HG03103 (cell line): ENCODE results near the gene SYNPO2.
"Not testable (repeated sequence)": the region's sequence is repeated elsewhere in the genome, so short reads cannot be mapped to it uniquely, and the experiment has no call there.

Experiments
- ATAC-seq: cut with Tn5 transposase; IDR thresholded peaks from one replicate; pipeline ENCODE4 v1.9.1; 2021; ENCODE audit warnings: low read depth; ENCODE audit not compliant: unreplicated experiment

The SYNPO2 gene

DNA sequence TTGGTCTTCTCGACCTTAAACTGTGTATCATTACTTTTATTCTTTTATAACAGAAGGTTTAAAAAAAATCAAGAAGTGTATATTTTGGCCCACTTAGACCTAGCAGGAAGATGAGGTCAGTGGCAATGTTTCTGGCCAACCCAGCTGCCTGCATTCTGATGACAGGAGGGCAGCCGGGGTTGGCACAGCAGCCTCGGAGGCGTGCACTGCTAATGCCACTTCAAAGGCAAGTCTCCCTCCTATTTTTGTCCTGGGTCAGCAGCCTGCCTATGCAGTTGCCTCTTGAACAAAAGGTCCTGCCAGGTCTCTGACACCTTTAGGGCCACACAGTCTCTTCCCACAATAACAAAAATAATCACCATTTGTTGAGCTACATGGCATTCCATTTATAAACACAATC, 157.6 kb downstream of the SYNPO2 start:
- ATAC-seq: no peak

DNA sequence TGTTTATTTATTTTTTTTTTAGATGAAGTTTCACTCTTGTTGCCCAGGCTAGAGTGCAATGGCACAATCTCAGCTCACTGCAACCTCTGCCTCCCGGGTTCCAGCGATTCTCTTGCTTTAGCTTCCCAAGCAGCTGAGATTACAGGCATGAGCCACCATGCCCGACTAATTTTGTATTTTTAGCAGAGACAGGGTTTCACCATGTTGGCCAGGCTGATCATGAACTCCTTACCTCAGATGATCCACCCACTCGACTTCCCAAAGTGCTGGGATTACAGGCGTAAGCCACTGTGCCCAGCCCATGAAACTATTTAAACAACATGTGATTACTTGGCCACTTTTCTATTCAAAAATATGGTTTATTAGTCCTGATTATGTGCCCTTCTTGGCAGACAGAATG, 158.4 kb downstream of the SYNPO2 start:
- ATAC-seq: not testable (repeated sequence)

DNA sequence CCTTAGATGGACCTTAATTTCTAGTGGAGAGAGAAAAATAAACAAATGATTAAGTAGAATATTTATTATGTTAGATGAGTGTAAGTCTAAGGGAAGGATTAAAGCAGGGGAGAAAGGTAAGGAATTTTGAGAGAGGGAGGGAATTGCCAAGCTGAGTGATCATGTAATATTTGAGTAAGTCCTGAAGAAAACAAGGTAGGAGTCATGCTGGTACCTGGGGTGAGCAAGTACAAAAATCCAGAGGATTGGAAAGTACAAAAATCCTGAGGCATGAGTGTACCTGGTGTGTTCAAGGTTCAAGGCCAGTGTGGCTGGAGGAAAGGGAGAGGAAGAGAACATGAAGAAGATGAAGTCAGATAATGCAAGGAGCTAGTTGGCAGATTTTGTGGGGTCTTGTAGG, 159.8 kb downstream of the SYNPO2 start:
- ATAC-seq: no peak

DNA sequence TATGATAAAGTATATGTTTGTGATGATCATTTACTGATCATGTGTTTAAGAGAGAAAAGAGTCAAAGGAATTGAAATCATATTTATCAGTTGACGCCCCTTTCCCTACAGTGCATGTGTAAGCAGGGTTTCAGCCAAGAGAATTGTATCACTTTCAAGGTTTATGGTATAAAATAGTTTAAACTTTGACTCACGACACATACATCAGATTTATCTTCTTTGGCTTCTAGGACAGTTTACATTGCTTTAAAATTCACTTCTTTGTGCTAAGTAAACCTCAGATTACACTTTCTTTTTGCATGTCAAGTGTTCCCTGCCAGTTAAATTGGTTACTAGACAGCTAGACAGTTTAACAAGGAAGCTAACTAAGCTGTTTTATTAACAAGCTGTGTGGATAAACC, 160.7 kb downstream of the SYNPO2 start:
- no peak for ATAC-seq

DNA sequence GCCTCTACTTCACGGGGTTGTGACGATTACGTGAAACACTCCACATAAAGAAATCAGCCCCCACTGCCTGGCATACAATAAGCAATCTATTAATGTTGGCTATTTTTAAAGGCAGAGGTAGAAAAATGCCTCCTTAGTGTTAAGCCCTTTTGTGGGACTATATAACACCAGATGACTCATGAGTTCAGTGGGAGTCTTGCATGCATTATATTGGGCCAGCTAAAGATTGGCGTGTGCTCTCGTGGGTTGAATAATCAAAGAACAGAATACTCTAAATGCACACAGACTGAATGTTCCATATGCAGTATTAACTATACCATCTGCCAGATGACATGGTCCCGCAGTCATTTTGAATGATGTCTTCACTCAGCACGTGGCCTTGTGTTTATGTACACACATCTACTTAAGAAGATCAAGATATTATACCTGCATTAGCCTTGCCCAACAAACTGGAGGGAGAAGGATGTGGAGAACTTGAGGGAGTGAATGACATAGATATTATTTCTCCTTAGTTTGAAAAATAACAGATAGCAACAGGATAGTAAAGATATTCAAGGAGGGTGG, 162.0 kb downstream of the SYNPO2 start:
- ATAC-seq: no peak

DNA sequence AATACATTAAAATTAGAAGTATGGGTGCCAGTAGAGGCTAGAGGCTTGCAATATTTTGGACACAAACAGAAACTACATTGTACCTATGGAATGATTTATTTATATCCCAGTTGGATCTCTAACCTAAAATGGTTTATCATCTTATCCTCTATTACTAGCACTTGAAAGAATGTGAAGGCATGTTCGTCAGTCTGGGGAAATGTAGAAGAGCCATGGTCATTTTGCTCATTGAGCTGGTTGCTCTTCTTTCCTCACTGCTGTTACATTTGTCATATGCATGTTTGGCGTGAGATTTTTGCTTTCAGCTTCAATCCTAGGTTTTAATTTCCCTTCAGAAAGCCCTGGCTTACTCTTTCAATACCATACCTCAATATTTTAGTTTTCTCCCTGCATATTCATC, 164.6 kb downstream of the SYNPO2 start:
- no peak for ATAC-seq

DNA sequence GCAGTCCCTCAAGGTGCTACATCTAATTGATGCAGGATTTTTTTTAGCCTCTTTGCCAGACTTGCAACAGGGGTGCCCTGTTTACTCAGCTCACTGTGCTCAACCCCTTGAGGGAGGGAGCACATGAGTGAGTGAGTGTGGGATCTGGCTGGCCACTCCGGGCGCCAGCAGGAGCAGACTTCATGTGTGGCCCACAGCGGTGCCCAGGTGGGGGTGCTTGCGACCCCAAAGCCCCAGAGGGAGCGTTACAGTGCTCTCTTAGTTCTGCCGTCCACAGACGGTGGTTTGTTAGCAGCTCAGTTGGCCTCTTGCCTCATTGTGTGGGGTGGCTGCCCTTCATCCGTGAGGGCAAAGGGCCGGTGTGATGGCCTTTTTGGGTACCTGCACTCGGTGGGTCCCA, 165.3 kb downstream of the SYNPO2 start:
- ATAC-seq: no peak

DNA sequence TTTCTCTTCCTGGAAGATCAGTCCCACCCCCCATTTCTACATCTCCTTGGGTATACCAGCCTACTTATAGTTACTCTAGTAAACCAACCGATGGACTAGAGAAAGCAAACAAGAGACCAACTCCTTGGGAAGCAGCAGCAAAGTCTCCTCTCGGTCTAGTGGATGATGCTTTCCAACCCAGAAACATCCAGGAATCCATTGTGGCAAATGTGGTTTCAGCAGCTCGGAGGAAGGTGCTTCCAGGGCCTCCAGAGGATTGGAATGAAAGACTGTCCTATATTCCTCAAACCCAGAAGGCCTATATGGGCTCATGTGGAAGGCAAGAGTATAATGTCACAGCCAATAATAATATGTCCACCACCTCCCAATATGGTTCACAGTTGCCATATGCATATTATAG, 168.8 kb downstream of the SYNPO2 start:
- no peak for ATAC-seq

DNA sequence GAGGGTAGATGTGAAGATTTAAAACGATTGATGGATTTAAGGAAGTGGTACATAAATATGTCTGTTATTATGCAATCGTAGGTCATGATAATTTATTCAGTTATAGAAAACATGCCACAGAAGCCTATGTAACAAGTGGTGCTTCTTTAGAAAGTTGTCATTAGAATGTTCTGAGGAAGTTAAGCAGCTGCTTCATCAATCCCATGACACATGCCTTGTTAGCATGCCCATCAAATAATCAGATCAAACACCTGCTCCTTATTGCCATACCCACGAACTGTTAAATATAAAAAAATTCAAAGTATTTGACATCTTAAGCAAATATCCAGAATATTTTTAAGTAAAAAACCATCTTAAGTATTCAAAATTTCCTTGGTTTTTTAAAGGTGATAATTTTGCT, 170.6 kb downstream of the SYNPO2 start:
- no peak for ATAC-seq

DNA sequence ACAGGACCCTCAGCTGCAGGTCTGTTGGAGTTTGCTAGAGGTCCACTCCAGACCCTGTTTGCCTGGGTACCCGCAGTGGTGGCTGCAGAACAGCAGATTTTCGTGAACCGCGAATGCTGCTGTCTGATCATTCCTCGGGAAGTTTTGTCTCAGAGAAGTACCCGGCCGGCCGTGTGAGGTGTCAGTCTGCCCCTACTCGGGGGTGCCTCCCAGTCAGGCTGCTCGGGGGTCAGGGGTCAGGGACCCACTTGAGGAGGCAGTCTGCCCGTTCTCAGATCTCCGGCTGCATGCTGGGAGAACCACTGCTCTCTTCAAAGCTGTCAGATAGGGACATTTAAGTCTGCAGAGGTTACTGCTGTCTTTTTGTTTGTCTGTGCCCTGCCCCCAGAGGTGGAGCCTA, 178.5 kb downstream of the SYNPO2 start:
- not testable (repeated sequence) for ATAC-seq

DNA sequence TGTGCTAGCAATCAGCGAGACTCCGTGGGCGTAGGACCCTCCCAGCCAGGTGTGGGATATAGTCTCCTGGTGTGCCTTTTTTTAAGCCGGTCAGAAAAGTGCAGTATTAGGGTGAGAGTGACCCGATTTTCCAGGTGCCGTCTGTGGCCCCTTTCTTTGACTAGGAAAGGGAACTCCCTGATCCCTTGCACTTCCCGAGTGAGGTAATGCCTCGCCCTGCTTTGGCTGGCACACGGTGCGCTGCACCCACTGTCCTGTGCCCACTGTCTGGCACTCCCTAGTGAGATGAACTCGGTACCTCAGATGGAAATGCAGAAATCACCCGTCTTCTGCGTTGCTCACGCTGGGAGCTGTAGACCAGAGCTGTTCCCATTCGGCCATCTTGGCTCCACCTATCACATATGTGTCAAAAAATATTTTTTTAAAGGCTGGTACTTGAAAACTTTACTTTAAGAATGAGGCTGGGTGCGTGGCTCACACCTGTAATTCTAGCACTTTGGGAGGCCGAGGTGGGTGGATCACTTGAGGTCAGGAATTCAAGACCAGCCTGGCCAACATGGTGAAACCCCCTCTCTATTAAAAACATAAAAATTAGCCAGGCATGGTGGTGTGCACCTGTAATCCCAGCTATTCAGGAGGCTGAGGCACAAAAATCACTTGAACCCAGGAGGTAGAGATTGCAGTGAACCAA, 179.2 kb downstream of the SYNPO2 start:
- not testable (repeated sequence) for ATAC-seq

DNA sequence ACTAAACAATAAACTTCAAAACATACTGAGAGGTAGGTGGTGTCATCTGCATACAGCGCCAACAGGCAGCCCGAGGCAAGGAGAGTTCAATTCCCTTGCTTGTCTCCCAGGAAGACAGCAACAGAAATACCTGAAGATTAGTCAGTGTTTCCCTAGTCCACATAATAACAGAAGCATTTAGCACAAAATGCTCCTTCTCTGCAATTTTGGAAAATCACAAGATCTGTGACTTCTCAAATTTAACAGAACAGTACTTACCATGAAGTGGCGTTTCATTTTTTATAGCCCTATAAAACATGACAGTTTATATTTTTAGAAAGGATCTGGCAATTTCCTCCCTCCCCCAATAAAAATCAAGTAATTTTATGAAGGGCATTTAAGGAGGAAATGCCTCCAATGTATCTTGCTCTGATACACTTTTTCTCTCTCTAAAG, 179.9 kb downstream of the SYNPO2 start:
- no peak for ATAC-seq

DNA sequence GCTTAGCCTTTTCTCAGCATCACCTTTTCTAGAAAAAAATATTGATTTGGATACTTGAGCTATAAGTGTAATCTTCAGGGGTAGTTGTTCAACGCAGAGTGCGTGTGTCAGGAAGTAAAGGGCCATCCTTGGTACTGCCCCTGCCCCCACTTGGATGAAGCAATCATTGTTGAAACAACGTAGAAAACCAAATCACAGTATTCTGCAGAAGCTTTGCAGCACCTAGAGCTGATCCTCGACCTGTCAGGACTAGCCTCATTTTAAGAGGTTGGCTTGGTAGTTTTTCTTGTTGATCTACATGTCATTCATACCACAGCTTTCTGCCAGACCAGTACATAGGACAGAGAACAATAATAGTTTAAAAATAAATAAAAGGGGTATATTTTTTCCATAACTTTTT, 181.6 kb downstream of the SYNPO2 start:
- ATAC-seq: no peak

DNA sequence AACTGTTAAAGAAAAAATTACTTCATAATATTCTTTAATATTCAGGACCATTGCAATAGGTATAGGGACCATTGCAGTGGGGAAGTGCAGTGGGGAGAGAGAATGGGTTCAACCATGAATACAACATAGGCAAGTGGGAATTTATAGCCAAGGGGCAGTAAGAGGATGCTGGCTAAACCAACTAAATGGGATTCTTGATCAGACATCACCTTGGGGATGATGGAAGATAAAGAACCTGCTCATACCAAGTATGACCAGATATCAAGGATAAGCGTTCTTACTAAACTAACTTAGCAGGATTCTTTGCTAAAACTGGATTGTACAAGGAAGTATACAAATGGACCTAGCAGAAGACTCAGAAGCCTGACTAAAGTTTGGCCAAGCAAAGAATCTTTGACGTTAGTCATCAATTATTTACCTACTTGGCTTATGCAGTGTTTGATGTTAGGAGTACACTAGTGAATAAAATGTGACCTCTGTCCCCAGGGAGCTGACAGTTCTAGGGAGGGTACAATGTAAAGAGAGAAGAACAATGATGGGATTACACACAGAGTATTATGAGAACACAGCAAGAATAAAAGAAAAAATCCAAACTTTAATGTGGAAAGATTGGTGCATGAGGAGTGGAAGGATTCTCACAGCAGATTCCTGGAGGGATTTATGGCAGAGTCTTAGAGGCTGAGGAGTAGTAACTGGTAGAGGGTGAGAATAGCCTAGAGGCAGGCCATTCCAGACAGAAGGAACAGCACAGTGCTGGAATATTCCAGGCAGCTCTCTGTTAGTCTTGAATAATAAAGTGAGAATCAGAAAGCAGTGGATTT, 192.3 kb downstream of the SYNPO2 start:
- ATAC-seq: no peak

DNA sequence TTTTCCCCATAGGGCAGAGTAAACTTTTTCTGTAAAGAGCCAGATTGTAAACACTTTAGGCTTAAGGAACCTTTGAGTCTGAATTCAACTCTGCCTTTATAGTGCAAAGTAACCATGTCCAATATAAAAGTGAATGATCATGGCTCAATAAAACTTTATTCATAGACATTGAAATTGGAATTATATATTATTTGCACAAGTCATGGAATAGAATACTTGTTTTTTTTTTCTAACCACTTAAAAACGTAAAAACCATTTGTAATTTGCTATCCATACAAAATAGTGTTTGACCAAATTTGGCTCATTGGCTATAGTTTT, 192.8 kb downstream of the SYNPO2 start:
- ATAC-seq: no peak

DNA sequence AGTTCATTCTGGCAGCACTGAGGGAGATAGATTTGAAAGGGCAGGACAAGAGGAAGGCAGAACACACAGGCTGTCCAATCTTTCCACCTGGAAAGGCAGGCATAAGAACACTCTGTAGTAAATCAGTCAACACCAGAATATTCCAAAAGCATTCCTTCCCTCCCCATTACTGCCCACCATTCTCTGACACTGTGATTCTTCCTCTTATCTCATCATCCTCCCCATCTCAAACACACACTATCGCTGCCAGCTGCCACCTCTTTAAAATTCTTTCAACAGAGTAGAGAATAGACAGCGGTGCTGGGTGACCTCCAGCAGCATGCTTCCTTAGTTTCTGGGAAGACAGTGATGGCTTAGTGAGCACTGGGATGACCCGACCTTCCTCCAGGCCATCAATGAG, 193.3 kb downstream of the SYNPO2 start:
- no peak for ATAC-seq

DNA sequence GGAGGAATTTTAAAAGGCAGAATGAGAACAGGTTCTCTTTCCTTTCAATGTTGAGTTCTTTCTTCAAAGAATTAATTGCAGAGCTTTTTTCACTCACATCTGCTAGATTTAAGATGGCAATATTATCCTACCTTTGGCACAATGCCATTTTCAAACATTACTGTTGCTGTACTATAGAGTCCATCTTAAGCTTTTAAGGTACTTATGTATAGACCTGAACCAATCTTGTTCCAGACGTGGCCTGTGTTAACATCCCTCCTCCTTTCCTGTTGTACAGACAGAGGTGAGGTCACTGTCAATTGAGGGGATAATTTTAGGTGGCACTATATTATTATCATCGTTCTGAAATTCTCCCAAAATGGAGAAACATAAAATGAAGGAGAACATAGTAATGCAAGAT, 194.0 kb downstream of the SYNPO2 start:
- ATAC-seq: no peak

DNA sequence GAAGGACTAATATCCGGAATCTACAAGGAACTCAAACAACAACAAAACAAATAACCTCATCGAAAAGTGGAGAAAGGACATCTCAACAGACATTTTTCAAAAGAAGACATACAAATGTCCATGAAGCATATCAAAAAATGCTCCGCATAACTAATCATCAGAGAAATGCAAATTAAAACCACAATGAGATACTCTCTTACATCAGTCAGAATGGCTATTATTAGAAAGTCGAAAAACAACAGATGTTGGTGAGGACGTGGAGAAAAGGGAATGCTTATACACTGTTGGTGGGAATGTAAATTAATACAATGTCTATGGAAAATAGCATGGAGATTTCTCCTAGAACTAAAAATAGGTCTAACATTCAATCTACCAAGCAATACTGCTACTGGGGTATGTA, 195.9 kb downstream of the SYNPO2 start:
- no peak for ATAC-seq

DNA sequence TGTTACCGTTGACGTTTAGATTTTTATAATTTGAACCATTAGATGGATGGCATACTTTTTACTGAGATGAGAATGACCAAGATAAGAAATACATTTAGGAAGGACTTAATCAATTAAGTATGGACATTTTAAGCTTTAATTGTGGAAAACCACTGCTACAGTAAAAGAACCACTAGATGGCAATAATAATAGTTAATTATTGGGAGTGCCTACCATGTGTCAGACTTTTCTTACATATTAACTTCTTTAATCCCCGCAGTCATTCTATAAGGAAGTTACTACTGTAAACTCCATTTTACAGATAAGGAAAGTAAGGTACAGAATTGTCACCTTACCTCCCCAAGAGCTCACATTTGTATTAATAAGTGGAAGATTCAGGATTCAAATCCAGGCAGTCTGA, 198.5 kb downstream of the SYNPO2 start:
- ATAC-seq: no peak

DNA sequence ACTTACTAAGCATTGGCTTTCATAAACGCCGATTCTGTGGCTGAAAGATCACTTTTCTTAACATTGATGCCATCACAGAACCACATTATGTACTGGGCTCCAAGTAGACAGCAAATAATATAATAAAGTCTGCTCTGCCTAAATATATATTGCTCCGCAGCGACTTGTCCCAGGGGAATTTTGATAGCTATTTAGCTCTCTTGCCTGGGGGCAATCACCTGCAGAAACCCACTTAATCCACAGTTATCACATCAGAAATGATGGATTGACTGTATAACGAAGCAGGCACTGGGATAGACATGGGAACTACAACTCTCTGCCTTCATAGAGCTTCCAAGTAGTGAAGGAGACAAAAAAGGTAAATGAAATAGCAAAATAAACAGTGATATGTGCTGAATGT, 199.0 kb downstream of the SYNPO2 start:
- no peak for ATAC-seq

DNA sequence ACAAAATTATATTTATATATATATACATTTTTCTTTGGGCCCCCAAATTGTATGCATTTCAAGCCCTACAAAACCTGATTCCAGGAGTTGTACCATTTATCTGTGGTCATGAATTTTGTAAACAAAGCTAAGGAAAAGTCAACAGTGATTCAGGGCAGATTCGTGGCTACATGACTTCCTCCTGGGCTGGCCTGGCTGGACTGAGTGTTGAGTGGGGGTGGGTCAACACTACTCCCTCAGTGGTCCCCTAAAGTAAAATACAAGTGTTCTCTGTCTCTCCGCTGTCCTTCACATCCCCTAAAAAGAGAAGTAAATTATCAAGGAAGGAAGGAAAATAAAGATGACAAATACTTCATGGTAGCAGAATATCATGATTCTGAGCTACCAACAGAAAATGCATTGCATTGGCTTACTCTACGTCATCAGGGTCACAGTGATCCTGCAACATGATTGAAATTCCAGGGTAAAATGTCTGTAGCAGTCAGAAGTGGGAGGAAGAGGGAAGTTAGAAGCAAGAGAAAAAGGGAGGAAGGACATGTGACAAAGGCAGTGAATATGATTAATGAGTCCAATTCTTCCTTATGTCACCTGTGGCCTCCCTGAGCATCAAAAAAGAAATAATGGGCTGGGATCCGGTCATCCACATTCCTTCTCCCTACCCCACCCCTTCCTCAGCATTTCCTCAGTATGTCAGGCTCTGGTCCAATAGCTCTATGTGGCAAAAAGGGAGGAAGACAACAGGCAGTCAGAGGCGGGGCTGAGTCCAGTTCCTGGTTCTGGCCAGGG, 204.6 kb downstream of the SYNPO2 start:
- ATAC-seq: no peak
